Activated B cell treated with CpG ODN at 0.5 μM for 24 hours (primary cell): ENCODE results near the gene KIF13A. TPM values are rescaled to one million over a fixed set of nuclear protein-coding genes. Genes with fewer than 3 reads are reported as not detected.

ENCODE experiments used
- ATAC-seq: fragments of 200-7000 bp; cut with Tn5 transposase; one replicate; pipeline ENCODE4 v1.10.0; 2021; ENCODE audit warnings: low read depth, mild to moderate bottlenecking, moderate library complexity
- CTCF ChIA-PET: fragments of 350-600 bp; sonication (Branson Sonifier 250); formaldehyde crosslinking; loops from one replicate; lab custom pipeline; 2021; ENCODE audit warnings: antibody characterized with exemption; lab: Charles Lee
- POLR2A ChIA-PET: fragments of 350-600 bp; sonication (Branson Sonifier 250); formaldehyde crosslinking; loops from one replicate; lab custom pipeline; 2021; ENCODE audit warnings: antibody characterized with exemption; lab: Charles Lee
- DNase-seq: peaks from one replicate; pipeline ENCODE4 v3.0.0; 2022
- H3K27ac Mint-ChIP-seq: one replicate; pipeline ENCODE4 v1.8.0; 2020; ENCODE audit warnings: mixed read lengths
- H3K27me3 Mint-ChIP-seq: one replicate; pipeline ENCODE4 v1.8.0; 2021; ENCODE audit warnings: mixed read lengths
- H3K36me3 Mint-ChIP-seq: one replicate; pipeline ENCODE4 v1.8.0; 2021; ENCODE audit warnings: low read depth, mixed read lengths
- H3K4me1 Mint-ChIP-seq: one replicate; pipeline ENCODE4 v1.8.0; 2021; ENCODE audit warnings: mixed read lengths
- H3K4me3 Mint-ChIP-seq: one replicate; pipeline ENCODE4 v1.8.0; 2020; ENCODE audit warnings: mild to moderate bottlenecking, mixed read lengths
- H3K9me3 Mint-ChIP-seq: one replicate; pipeline ENCODE4 v1.8.0; 2020; ENCODE audit warnings: mixed read lengths
- CTCF ChIP-seq: fragments of 200-600 bp; IDR thresholded peaks from one replicate; pipeline ENCODE4 v1.8.0; 2022; ENCODE audit warnings: antibody characterized with exemption, mild to moderate bottlenecking
- intact Hi-C: fragments of 100-400 bp; cut with micrococcal nuclease; formaldehyde crosslinking; loops from one replicate; pipeline ENCODE4 v1.15.1; 2024
- total RNA-seq: library from RNA; stranded (reverse); gene quantifications from 2 replicates; pipeline ENCODE4 v1.2.3, GENCODE V29; 2022

The KIF13A gene
- total RNA-seq, 1 donor from 2014 or later = 14.1 TPM

- H3K36me3 Mint-ChIP-seq = peaks cover 3% of the 10 kb centered on the region
- no peak overlapping the region for H3K4me3 Mint-ChIP-seq
- TF ChIP-seq CTCF = no peak
- intact Hi-C loops = no loop called here
- no peak overlapping the region for H3K27ac Mint-ChIP-seq
- no peaks in the 10 kb centered on the region for H3K27me3 Mint-ChIP-seq
- no peaks in the 10 kb centered on the region for H3K4me1 Mint-ChIP-seq
- ChIA-PET CTCF (no interaction called here), POLR2A (no interaction called here)
- ATAC-seq = no peak
- no peak for DNase-seq
- no peaks in the 10 kb centered on the region for H3K9me3 Mint-ChIP-seq
These were observed 144.3 kb downstream of the KIF13A start for GRCh38 chr6:17842934-17843821.

- H3K36me3 Mint-ChIP-seq = peaks cover 2% of the 10 kb centered on the region
- DNase-seq (no peak), ATAC-seq (no peak)
- H3K27ac Mint-ChIP-seq = no peak overlapping the region
- CTCF ChIA-PET = no interaction called here
- intact Hi-C loops = no loop called here
- TF ChIP-seq CTCF = no peak
- POLR2A ChIA-PET = no interaction called here
- no peaks in the 10 kb centered on the region for H3K4me1 Mint-ChIP-seq
- H3K27me3 Mint-ChIP-seq = no peaks in the 10 kb centered on the region
- no peak overlapping the region for H3K4me3 Mint-ChIP-seq
- no peaks in the 10 kb centered on the region for H3K9me3 Mint-ChIP-seq
These were observed 145.2 kb downstream of the KIF13A start for GRCh38 chr6:17842014-17842776.

GRCh38 chr6:17839513-17840223 lies 147.8 kb downstream of the KIF13A start:
- DNase-seq (no peak), ATAC-seq (no peak)
- Mint-ChIP-seq H3K27me3 (no peaks in the 10 kb centered on the region), H3K27ac (no peak overlapping the region), H3K9me3 (no peaks in the 10 kb centered on the region), H3K4me3 (no peak overlapping the region), H3K36me3 (peaks cover 11% of the 10 kb centered on the region), H3K4me1 (no peaks in the 10 kb centered on the region)
- no peak for TF ChIP-seq CTCF
- POLR2A ChIA-PET = no interaction called here
- CTCF ChIA-PET = no interaction called here
- intact Hi-C loops = no loop called here

- Mint-ChIP-seq H3K36me3 (peaks cover 19% of the 10 kb centered on the region), H3K9me3 (no peaks in the 10 kb centered on the region), H3K27ac (no peak overlapping the region), H3K4me3 (no peak overlapping the region), H3K27me3 (no peaks in the 10 kb centered on the region), H3K4me1 (no peaks in the 10 kb centered on the region)
- DNase-seq (no peak), ATAC-seq (no peak)
- CTCF ChIA-PET = no interaction called here
- TF ChIP-seq CTCF = no peak
- POLR2A ChIA-PET = no interaction called here
- intact Hi-C loops = no loop called here
These were observed 151.1 kb downstream of the KIF13A start for GRCh38 chr6:17836293-17836692.

- DNase-seq = no peak
- no peaks in the 10 kb centered on the region for H3K4me1 Mint-ChIP-seq
- H3K4me3 Mint-ChIP-seq = no peak overlapping the region
- POLR2A ChIA-PET = no interaction called here
- intact Hi-C loops = no loop called here
- H3K36me3 Mint-ChIP-seq = peaks cover 21% of the 10 kb centered on the region
- CTCF ChIA-PET = no interaction called here
- no peaks in the 10 kb centered on the region for H3K27me3 Mint-ChIP-seq
- no peaks in the 10 kb centered on the region for H3K9me3 Mint-ChIP-seq
- no peak overlapping the region for H3K27ac Mint-ChIP-seq
- TF ChIP-seq CTCF = no peak
- no peak for ATAC-seq
These were observed 151.7 kb downstream of the KIF13A start for GRCh38 chr6:17835784-17836183.
